ENCODE results near the gene CTNNA3.

DNA sequence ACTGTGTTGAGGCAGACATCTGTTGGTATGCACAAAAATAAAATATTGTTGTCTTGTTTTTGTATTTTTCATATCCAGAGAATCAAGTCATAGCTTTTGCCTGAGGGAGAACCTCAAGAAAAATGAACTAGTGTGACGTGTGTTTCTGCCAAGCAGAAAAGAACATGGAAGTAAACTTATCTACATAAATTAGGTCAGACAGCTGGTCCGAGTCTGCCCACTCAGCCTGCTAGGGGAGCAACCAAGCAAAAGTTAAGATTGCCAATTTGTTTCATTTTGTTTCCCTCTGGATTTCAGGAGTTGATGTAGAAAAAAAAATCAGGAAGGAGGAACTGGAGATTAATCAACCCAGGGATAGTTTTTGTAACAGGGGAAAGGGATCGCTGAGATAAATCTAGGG is 1342.6 kb downstream of the CTNNA3 start:
- TF ChIP-seq, protein P1, sequence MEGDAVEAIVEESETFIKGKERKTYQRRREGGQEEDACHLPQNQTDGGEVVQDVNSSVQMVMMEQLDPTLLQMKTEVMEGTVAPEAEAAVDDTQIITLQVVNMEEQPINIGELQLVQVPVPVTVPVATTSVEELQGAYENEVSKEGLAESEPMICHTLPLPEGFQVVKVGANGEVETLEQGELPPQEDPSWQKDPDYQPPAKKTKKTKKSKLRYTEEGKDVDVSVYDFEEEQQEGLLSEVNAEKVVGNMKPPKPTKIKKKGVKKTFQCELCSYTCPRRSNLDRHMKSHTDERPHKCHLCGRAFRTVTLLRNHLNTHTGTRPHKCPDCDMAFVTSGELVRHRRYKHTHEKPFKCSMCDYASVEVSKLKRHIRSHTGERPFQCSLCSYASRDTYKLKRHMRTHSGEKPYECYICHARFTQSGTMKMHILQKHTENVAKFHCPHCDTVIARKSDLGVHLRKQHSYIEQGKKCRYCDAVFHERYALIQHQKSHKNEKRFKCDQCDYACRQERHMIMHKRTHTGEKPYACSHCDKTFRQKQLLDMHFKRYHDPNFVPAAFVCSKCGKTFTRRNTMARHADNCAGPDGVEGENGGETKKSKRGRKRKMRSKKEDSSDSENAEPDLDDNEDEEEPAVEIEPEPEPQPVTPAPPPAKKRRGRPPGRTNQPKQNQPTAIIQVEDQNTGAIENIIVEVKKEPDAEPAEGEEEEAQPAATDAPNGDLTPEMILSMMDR (IDR thresholded peaks at IDR 0.05) = no peak
- TF ChIP-seq POLR2A (IDR thresholded peaks at IDR 0.05) = no peak
